GM23338 (cell line): Measurements from ENCODE around the gene FCRL1. TPM values are rescaled to one million over a fixed set of nuclear protein-coding genes. Genes with fewer than 3 reads are reported as not detected.

Source experiments
- ATAC-seq: fragments of 200-7000 bp; cut with Tn5 transposase; 3 replicates; pipeline ENCODE4 v1.9.1; 2020
- DNase-seq: peaks from one replicate; pipeline ENCODE4 v3.0.0-alpha.2; 2015; ENCODE audit warnings: low spot score
- H2AFZ ChIP-seq: fragments of 200-600 bp; sonication (generic); 2 replicates; pipeline ENCODE4 v1.8.0; 2016; ENCODE audit warnings: antibody characterized with exemption, mild to moderate bottlenecking, moderate library complexity
- H3F3A ChIP-seq: fragments of 200-600 bp; sonication (generic); replicated peaks from 2 replicates; pipeline ENCODE4 v1.8.0; 2017; ENCODE audit warnings: antibody characterized with exemption, mixed run types, low read depth
- H3K27ac ChIP-seq: fragments of 200-600 bp; sonication (generic); 2 replicates; pipeline ENCODE4 v1.6.1; 2016; ENCODE audit warnings: low read depth
- H3K27me3 ChIP-seq: fragments of 200-600 bp; sonication (generic); 2 replicates; pipeline ENCODE4 v1.8.0; 2016; ENCODE audit warnings: mild to moderate bottlenecking, mixed run types, moderate library complexity; ENCODE audit not compliant: insufficient read depth
- H3K36me3 ChIP-seq: fragments of 200-600 bp; sonication (generic); 2 replicates; pipeline ENCODE4 v1.8.0; 2016; ENCODE audit warnings: mild to moderate bottlenecking; ENCODE audit not compliant: insufficient read depth
- H3K4me1 ChIP-seq: fragments of 200-600 bp; sonication (generic); 2 replicates; pipeline ENCODE4 v1.8.0; 2016; ENCODE audit warnings: mild to moderate bottlenecking, moderate library complexity; ENCODE audit not compliant: insufficient read depth
- H3K4me2 ChIP-seq: fragments of 200-600 bp; sonication (generic); 2 replicates; pipeline ENCODE4 v1.7.1; 2017; ENCODE audit warnings: mixed run types
- H3K4me3 ChIP-seq: fragments of 200-600 bp; sonication (generic); 2 replicates; pipeline ENCODE4 v1.6.1; 2016; ENCODE audit warnings: mixed run types
- H3K79me2 ChIP-seq: fragments of 200-600 bp; sonication (generic); replicated peaks from 2 replicates; pipeline ENCODE4 v1.8.0; 2017; ENCODE audit warnings: mild to moderate bottlenecking; ENCODE audit not compliant: insufficient read depth
- H3K9me2 ChIP-seq: fragments of 200-600 bp; sonication (generic); 2 replicates; pipeline ENCODE4 v1.8.0; 2017; ENCODE audit not compliant: insufficient read depth
- H4K20me1 ChIP-seq: fragments of 200-600 bp; sonication (generic); replicated peaks from 2 replicates; pipeline ENCODE4 v1.8.0; 2017; ENCODE audit warnings: mild to moderate bottlenecking; ENCODE audit not compliant: insufficient read depth
- H3K27ac Mint-ChIP-seq: 2 replicates; pipeline ENCODE4 v1.8.0; 2020; ENCODE audit warnings: inconsistent platforms, mild to moderate bottlenecking, moderate library complexity, mixed read lengths
- H3K27me3 Mint-ChIP-seq: 3 replicates; pipeline ENCODE4 v1.8.0; 2022; ENCODE audit warnings: low read depth, mild to moderate bottlenecking, moderate library complexity, mixed read lengths, inconsistent platforms; ENCODE audit not compliant: insufficient read depth, poor library complexity
- H3K36me3 Mint-ChIP-seq: 3 replicates; pipeline ENCODE4 v1.8.0; 2021; ENCODE audit warnings: low read depth, mild to moderate bottlenecking, inconsistent platforms, moderate library complexity, mixed read lengths
- H3K4me1 Mint-ChIP-seq: 3 replicates; pipeline ENCODE4 v1.8.0; 2020; ENCODE audit warnings: mild to moderate bottlenecking, inconsistent platforms, mixed read lengths
- H3K4me3 Mint-ChIP-seq: 3 replicates; pipeline ENCODE4 v1.8.0; 2021; ENCODE audit warnings: moderate library complexity, mild to moderate bottlenecking, inconsistent platforms, mixed read lengths
- H3K9me3 Mint-ChIP-seq: 3 replicates; pipeline ENCODE4 v1.8.0; 2020; ENCODE audit warnings: moderate library complexity, mild to moderate bottlenecking, inconsistent platforms, mixed read lengths
- EZH2 ChIP-seq: fragments of 200-600 bp; sonication (generic); IDR thresholded peaks from one replicate; pipeline ENCODE4 v1.8.0; 2017; ENCODE audit warnings: antibody characterized with exemption, mild to moderate bottlenecking, low read depth; ENCODE audit not compliant: unreplicated experiment
- EZH2phosphoT487 ChIP-seq: fragments of 200-600 bp; sonication (generic); IDR thresholded peaks from one replicate; pipeline ENCODE4 v1.8.1; 2018; ENCODE audit warnings: antibody characterized with exemption; ENCODE audit not compliant: unreplicated experiment
- JUNB ChIP-seq: IDR thresholded peaks from one replicate; pipeline ENCODE4 v1.6.1; 2016; ENCODE audit warnings: antibody characterized with exemption; ENCODE audit not compliant: unreplicated experiment
- NANOG ChIP-seq: IDR thresholded peaks from 2 replicates; pipeline ENCODE4 v1.6.1; 2016; ENCODE audit warnings: antibody characterized with exemption, borderline replicate concordance
- POLR2AphosphoS5 ChIP-seq: IDR thresholded peaks from 2 replicates; pipeline ENCODE4 v1.6.1; 2016; ENCODE audit warnings: antibody characterized with exemption, low read depth
- STAT1 ChIP-seq: IDR thresholded peaks from one replicate; pipeline ENCODE4 v1.6.1; 2016; ENCODE audit warnings: antibody characterized with exemption; ENCODE audit not compliant: unreplicated experiment
- ZNF331 ChIP-seq: fragments of 250-450 bp; sonication (Bioruptor Pico); IDR thresholded peaks from 2 replicates; pipeline ENCODE4 v1.5.0; 2020; ENCODE audit warnings: low read depth, mild to moderate bottlenecking, moderate library complexity
- polyA plus RNA-seq: library from polyadenylated mRNA; unstranded; fragments of >200 nt; fragmentation: Nextera tagmentation; extraction: Ambion mirVana; gene quantifications from 2 replicates; pipeline ENCODE4 v1.2.1, GENCODE V29; 2016
- total RNA-seq: library from RNA; depleted of rRNA; stranded (reverse); fragments of >200 nt; shearing (Covaris generic); gene quantifications from 2 replicates; pipeline ENCODE4 v1.2.3, GENCODE V29; 2014

FCRL1 gene
- total and polyA plus RNA-seq, 2 experiments from 2014 or later, result not detected

DNA sequence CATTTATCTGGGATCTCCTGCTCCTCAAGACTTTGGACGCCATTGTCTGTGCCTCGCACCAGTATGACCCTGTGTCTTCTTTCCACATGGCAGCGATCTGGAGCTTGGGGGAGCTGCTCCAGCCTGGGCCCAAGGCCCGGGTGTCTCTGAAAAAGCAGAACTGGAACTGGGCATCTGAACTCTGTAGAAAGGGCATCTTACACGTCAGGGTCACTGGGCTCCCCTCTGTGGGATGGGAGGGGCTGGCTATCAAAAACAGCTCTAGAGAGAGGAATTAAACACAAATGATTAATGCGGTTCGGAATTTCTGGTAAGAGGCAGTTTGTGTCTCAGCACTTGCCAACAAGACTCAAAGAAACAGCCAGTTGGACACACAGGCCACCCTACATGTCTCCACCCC is 16.1 kb downstream of the FCRL1 start:
- Histone ChIP-seq H3K27me3 (no peaks in the 10 kb centered on the region), H3K4me2 (no peak overlapping the region), H3K4me1 (no peaks in the 10 kb centered on the region), H3K4me3 (no peak overlapping the region), H3K27ac (no peak overlapping the region), H3F3A (no peaks in the 10 kb centered on the region), H4K20me1 (no peaks in the 10 kb centered on the region), H3K79me2 (no peaks in the 10 kb centered on the region), H3K9me2 (no peaks in the 10 kb centered on the region), H3K36me3 (no peaks in the 10 kb centered on the region), H2AFZ (no peak overlapping the region)
- TF ChIP-seq POLR2AphosphoS5, result no peak
- Mint-ChIP-seq H3K9me3 (no peaks in the 10 kb centered on the region), H3K4me3 (no peak overlapping the region), H3K27ac (no peak overlapping the region), H3K4me1 (no peaks in the 10 kb centered on the region), H3K27me3 (peaks cover 6% of the 10 kb centered on the region), H3K36me3 (no peaks in the 10 kb centered on the region)
- DNase-seq, result no peak
- no peak for ATAC-seq

DNA sequence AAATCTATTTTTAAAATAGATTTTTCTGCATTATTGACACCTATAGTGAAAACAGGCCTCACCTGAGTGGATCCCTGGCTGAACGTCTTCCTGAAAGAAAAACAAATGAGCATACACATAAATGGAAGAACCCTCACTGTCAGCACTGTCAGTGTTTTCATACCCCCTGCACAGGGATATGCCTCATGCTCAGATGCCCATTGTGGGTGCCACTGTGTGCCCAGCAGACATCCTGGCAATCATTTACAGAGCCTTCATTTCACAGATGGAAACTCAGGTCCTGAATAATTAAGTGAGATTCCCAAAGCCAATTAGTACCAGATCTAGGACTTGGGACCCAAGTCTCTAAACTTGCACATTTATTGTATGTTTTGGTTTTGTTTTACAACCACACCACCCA is 19.9 kb downstream of the FCRL1 start:
- Histone ChIP-seq H3K27ac (no peak overlapping the region), H4K20me1 (no peaks in the 10 kb centered on the region), H3K4me1 (no peaks in the 10 kb centered on the region), H3K4me2 (no peak overlapping the region), H2AFZ (no peak overlapping the region), H3F3A (no peaks in the 10 kb centered on the region), H3K9me2 (0 out of 2 replicates have a peak, but pooled peaks cover 4% of the 10 kb centered on the region), H3K79me2 (no peaks in the 10 kb centered on the region), H3K27me3 (no peaks in the 10 kb centered on the region), H3K36me3 (no peaks in the 10 kb centered on the region), H3K4me3 (no peak overlapping the region)
- Mint-ChIP-seq H3K9me3 (no peaks in the 10 kb centered on the region), H3K36me3 (no peaks in the 10 kb centered on the region), H3K27ac (no peak overlapping the region), H3K4me1 (no peaks in the 10 kb centered on the region), H3K4me3 (no peak overlapping the region), H3K27me3 (peaks cover 6% of the 10 kb centered on the region)
- TF ChIP-seq EZH2 (no peak), ZNF331 (CRISPR knock-in tag) (no peak), NANOG (no peak), EZH2phosphoT487 (no peak), JUNB (no peak), STAT1 (no peak)
- no peak for DNase-seq
- no peak for ATAC-seq

DNA sequence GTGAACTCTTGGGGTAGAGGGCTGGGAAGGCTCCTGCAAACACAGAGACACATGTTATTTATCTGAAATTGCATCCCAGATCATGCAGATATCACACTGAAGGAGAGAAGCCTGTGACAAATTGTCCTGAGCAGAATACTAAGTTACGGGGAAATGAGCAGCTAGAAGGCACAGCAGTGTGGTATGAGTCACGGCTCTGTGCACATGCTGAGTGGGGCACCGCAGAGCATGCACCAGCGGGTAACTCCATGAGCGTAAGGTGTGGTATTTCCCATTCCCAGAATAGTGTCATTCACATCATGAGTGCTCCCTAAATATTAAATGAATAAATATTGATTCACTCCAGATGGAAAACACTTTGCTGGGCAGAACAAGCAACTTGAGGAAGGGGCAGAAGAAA is 21.7 kb downstream of the FCRL1 start:
- Mint-ChIP-seq H3K4me1 (no peaks in the 10 kb centered on the region), H3K27me3 (peaks cover 2% of the 10 kb centered on the region), H3K36me3 (peaks cover 1% of the 10 kb centered on the region; the same call in 1 of the 3 replicates), H3K9me3 (peaks cover 10% of the 10 kb centered on the region; the same call in 2 of the 3 replicates), H3K4me3 (no peak overlapping the region), H3K27ac (no peak overlapping the region)
- H3K4me1 ChIP-seq, result no peaks in the 10 kb centered on the region
- peaks cover 1% of the 10 kb centered on the region; the same call in 1 of the 2 replicates for H3K36me3 ChIP-seq
- ATAC-seq (no peak), DNase-seq (no peak)
- H3K4me2 ChIP-seq, result no peak overlapping the region
- H2AFZ ChIP-seq, result no peak overlapping the region
- no peaks in the 10 kb centered on the region for H3K79me2 ChIP-seq
- H3F3A ChIP-seq, result no peaks in the 10 kb centered on the region
- no peaks in the 10 kb centered on the region for H3K27me3 ChIP-seq
- H3K27ac ChIP-seq, result no peak overlapping the region
- 0 out of 2 replicates have a peak, but pooled peaks cover 4% of the 10 kb centered on the region for H3K9me2 ChIP-seq
- no peaks in the 10 kb centered on the region for H4K20me1 ChIP-seq
- no peak overlapping the region for H3K4me3 ChIP-seq
- TF ChIP-seq POLR2AphosphoS5, result no peak
